HUES48 (cell line): Measurements from ENCODE around the gene C8B.

Experiments used
- H3K27ac ChIP-seq: one replicate; pipeline ENCODE4 v1.7.0; 2013; ENCODE audit warnings: low read depth, low read length, inconsistent platforms
- H3K27me3 ChIP-seq: 2 replicates; pipeline ENCODE4 v1.6.1; 2013; ENCODE audit warnings: mild to moderate bottlenecking, low read length; ENCODE audit not compliant: control insufficient read depth, insufficient read depth
- H3K36me3 ChIP-seq: 2 replicates; pipeline ENCODE4 v1.6.1; 2013; ENCODE audit warnings: low read length; ENCODE audit not compliant: control insufficient read depth, insufficient read depth
- H3K4me1 ChIP-seq: 2 replicates; pipeline ENCODE4 v1.6.1; 2013; ENCODE audit warnings: mild to moderate bottlenecking, low read length; ENCODE audit not compliant: control insufficient read depth, insufficient read depth
- H3K4me3 ChIP-seq: 2 replicates; pipeline ENCODE4 v1.5.1; 2013; ENCODE audit warnings: mild to moderate bottlenecking, low read depth, low read length
- H3K9ac ChIP-seq: 2 replicates; pipeline ENCODE4 v1.6.1; 2013; ENCODE audit warnings: mild to moderate bottlenecking, low read depth, low read length, moderate library complexity
- H3K9me3 ChIP-seq: 2 replicates; pipeline ENCODE4 v1.6.1; 2013; ENCODE audit warnings: low read length; ENCODE audit not compliant: control insufficient read depth, insufficient read depth

The C8B gene

GRCh38 chr1:56965916-56966697 lies at the start of gene C8B:
Gene C8B (minus strand): TSS chr1:56966015. CDS start chr1:56965948, 67 bp downstream.
- no peak within 1 kb of the TSS for H3K27ac ChIP-seq

DNA sequence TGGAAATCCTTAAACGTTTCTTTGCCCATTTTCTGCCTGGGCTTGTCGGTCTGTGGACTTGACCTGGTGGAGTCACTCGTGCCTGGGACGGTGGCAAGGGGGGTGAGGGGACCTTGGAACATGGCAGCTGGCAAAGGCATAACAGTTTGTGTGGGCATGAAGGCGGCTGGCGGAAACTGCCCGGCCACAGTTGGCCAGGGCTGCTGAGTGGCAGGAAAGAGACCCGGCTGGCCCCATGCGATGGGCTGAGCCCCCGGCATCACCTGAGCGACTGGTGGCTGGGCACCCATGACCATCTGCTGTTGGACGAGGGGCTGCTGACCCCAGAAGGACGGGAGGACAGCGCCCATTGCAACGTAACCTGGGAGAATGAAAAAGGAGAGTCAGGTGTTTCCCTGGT lies 49.3 kb upstream of the C8B start:
- Histone ChIP-seq H3K9me3 (no peaks in the 10 kb centered on the region), H3K9ac (no peak overlapping the region), H3K4me3 (no peak overlapping the region), H3K36me3 (no peaks in the 10 kb centered on the region), H3K4me1 (0 out of 2 replicates have a peak, but pooled peaks cover 5% of the 10 kb centered on the region), H3K27me3 (no peaks in the 10 kb centered on the region), H3K27ac (no peak overlapping the region)

More at GRCh38 chr1:56965916-56966697, at the start of gene C8B:
- Histone ChIP-seq H3K36me3 (no peaks in the 10 kb centered on the region), H3K9ac (no peak within 1 kb of the TSS), H3K4me3 (no peak within 1 kb of the TSS), H3K27me3 (no peaks in the 10 kb centered on the region), H3K4me1 (no peaks in the 10 kb centered on the region), H3K9me3 (no peaks in the 10 kb centered on the region)

DNA sequence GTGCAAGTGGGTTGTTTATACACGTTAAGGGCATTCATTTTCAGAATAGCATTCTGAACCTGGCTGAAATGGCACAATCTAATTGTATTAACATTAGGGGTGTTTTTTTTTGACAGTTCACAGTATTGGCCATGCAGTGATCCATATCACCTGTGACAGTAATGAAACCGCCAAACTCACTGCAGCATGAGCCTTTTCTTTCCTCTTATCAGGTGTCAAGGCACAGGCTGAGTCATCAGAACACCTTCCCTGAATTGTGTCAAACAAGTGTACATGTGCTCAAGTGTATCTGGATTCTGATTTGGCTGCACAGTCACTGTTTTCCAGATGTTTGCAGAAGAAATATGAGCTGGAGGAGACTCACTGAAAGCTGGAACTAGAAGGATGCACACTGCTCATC lies 47.7 kb upstream of the C8B start:
- Histone ChIP-seq H3K9me3 (no peaks in the 10 kb centered on the region), H3K27ac (no peak overlapping the region), H3K36me3 (no peaks in the 10 kb centered on the region), H3K4me1 (0 out of 2 replicates have a peak, but pooled peaks cover 5% of the 10 kb centered on the region), H3K4me3 (no peak overlapping the region), H3K9ac (no peak overlapping the region), H3K27me3 (no peaks in the 10 kb centered on the region)

GRCh38 chr1:57012315-57012714 lies 46.5 kb upstream of the C8B start:
- Histone ChIP-seq H3K27ac (no peak overlapping the region), H3K4me1 (0 out of 2 replicates have a peak, but pooled peaks cover 5% of the 10 kb centered on the region), H3K27me3 (no peaks in the 10 kb centered on the region), H3K36me3 (no peaks in the 10 kb centered on the region), H3K9me3 (no peaks in the 10 kb centered on the region), H3K4me3 (no peak overlapping the region), H3K9ac (no peak overlapping the region)

DNA sequence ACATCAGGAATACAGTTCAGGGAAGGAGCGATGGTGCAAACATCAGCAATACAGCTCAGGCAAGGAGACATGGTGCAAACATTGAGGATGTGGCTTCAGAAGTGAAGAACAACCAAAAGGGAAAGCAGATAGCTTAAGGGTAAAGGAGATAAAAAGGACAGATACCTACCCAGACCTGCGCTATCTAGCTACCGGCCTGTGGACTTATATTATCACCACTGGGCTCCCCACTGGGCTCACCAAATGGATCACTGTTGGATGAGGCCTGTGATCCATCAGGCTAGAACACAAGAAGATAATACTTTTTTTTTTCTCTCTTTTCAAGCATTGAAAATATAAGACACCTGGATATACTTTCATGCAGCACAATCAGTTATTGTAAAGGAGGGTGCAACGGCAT lies 44.7 kb upstream of the C8B start:
- no peak overlapping the region for H3K9ac ChIP-seq
- H3K36me3 ChIP-seq: no peaks in the 10 kb centered on the region
- no peak overlapping the region for H3K4me3 ChIP-seq
- H3K27ac ChIP-seq: no peak overlapping the region
- no peaks in the 10 kb centered on the region for H3K27me3 ChIP-seq
- no peaks in the 10 kb centered on the region for H3K4me1 ChIP-seq
- H3K9me3 ChIP-seq: no peaks in the 10 kb centered on the region

DNA sequence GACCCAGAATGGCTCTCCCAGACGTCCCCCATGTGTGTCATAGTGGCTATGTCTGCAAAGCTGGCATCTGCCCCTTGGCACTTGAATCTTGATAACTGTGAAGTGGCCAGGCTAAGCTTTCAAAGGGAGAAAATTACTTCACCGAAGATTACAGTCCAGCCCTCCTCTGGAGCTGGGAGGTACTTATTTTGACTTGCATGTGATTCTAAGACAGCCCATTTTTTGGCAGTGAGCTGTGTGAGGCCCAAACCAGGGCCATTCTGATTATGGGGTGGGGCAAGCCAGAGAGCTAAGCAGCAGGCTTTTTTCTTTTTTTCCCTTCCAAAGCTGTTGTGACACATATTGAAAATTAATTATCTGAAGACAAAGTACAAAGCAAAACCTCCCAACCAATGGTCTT lies 42.1 kb upstream of the C8B start:
- H3K4me3 ChIP-seq: no peak overlapping the region
- H3K27me3 ChIP-seq: no peaks in the 10 kb centered on the region
- no peak overlapping the region for H3K9ac ChIP-seq
- no peaks in the 10 kb centered on the region for H3K4me1 ChIP-seq
- H3K27ac ChIP-seq: no peak overlapping the region
- H3K9me3 ChIP-seq: no peaks in the 10 kb centered on the region
- no peaks in the 10 kb centered on the region for H3K36me3 ChIP-seq

DNA sequence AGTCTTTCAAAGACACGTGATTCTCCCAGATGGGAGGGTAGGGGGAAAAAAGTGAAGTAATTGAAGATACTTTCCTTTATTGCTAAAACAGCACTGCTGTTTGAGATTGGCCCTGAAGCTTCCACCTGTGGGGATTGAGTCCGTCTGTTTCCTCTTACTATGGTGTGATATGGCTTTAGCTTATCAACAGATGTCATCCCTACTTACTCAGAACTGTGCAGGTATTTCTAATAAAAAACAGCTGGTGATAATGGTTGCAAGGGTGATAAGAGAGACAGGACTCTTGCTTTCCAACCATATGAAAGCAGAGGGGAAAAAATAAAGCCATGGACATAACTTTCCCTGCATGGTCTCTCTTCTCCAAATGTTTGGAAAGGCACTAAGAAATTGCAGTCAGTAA lies 41.7 kb upstream of the C8B start:
- Histone ChIP-seq H3K4me1 (no peaks in the 10 kb centered on the region), H3K36me3 (no peaks in the 10 kb centered on the region), H3K27ac (no peak overlapping the region), H3K27me3 (no peaks in the 10 kb centered on the region), H3K9me3 (no peaks in the 10 kb centered on the region), H3K9ac (no peak overlapping the region), H3K4me3 (no peak overlapping the region)

DNA sequence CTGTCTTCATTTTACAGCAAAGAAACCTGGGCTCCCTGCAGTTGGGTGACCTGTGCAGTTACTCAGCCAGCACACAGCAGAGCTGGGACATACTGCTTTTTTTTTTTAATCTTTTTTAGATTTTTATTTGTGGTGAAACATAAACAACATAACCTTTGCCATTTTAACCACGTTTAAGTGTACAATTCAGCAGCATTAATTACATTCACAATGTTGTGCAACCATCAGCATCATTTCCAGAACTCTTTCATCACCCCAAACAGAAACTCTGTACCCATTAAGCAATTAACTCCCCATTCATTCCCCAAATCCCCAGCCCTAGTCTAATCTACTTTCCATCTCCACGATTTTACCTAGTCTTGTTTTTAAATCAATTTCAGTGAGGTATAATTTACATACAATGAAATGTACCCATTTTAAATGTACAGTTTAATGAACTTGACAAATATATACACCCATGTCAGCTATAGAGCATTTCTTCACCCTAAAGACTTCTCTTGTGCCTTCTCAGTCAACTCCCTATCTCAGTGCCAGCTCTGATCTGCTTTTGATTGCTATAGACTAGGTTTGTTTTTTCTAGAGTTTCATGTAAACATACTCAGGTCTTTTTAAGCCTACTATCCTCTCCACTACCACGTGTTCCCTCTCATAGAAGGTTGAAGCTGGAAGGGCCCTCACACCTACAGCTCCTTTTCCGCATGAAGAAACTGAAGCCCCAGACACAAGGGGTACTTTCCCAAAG lies 37.8 kb upstream of the C8B start:
- no peak overlapping the region for H3K4me3 ChIP-seq

DNA sequence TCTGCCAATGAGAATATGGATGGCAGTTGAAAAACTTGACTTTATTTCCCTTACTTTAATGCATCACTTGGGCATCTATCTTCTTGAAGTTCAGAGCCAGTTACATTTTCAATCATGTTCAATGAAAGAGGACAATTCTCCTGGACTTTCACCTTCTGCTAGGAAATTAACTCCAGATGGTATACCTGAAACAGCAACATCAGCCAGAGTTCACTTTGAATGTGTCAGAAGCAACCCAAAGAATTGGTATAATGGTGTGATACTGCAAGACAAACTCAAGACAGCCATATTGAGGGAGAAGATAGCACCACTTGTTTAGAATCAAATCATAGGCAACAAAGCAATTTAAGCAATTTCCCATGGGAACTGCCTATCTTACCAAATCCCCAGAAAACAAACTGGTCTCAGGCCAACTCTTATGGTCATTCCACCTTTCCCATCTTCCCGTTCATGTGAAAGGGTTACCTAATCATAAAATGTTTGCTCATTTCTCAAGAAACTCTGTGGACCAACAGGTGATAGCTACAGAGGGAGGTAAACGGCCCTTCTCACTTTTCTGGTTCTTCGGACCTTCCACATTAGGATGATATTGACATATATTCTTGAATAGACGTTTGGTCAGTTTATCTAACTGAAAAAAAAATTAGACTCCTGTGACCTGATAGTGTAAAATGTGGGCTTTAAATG lies 29.7 kb upstream of the C8B start:
- Histone ChIP-seq H3K4me3 (no peak overlapping the region), H3K27ac (no peak overlapping the region), H3K4me1 (peaks cover 12% of the 10 kb centered on the region; the same call in 1 of the 2 replicates), H3K27me3 (no peaks in the 10 kb centered on the region), H3K9ac (no peak overlapping the region), H3K36me3 (no peaks in the 10 kb centered on the region), H3K9me3 (no peaks in the 10 kb centered on the region)

More for the DNA sequence above, 37.8 kb upstream of the C8B start:
- Histone ChIP-seq H3K36me3 (no peaks in the 10 kb centered on the region), H3K27me3 (no peaks in the 10 kb centered on the region), H3K9me3 (no peaks in the 10 kb centered on the region), H3K9ac (no peak overlapping the region), H3K27ac (no peak overlapping the region), H3K4me1 (no peaks in the 10 kb centered on the region)

- no peaks in the 10 kb centered on the region for H3K27me3 ChIP-seq
- H3K4me3 ChIP-seq: no peak overlapping the region
- peaks cover 12% of the 10 kb centered on the region; the same call in 1 of the 2 replicates for H3K4me1 ChIP-seq
- H3K9ac ChIP-seq: no peak overlapping the region
- no peaks in the 10 kb centered on the region for H3K9me3 ChIP-seq
- no peaks in the 10 kb centered on the region for H3K36me3 ChIP-seq
- H3K27ac ChIP-seq: no peak overlapping the region
Measured at GRCh38 chr1:56993475-56993874, 27.7 kb upstream of the C8B start.
